GM12878 (cell line): ENCODE data around the gene PKHD1. TPM values are rescaled to one million over a fixed set of nuclear protein-coding genes. Genes with fewer than 3 reads are reported as not detected.

Source experiments
- ATAC-seq: fragments of 200-7000 bp; cut with Tn5 transposase; 3 replicates; pipeline ENCODE4 v1.9.1; 2020; ENCODE audit warnings: mild to moderate bottlenecking, moderate library complexity
- BruUV-seq: library from RNA; stranded (reverse); fragments of 400-500 nt; replicated peaks from 2 replicates; lab custom pipeline; 2021; lab: Mats Ljungman, UMichigan
- CTCF ChIA-PET: fragments of 300-600 bp; sonication (Branson Sonifier 250); formaldehyde crosslinking; extraction: SDS; loops from one replicate; lab custom pipeline; 2021; ENCODE audit warnings: inconsistent platforms; lab: Yijun Ruan, JAX
- POLR2A ChIA-PET: fragments of 350-600 bp; formaldehyde crosslinking; extraction: SDS; loops from one replicate; lab custom pipeline; 2021; ENCODE audit warnings: inconsistent platforms; lab: Charles Lee
- RAD21 ChIA-PET: fragments of 300-600 bp; sonication (Branson Sonifier 250); formaldehyde crosslinking; loops from one replicate; lab custom pipeline; 2023; ENCODE audit warnings: antibody characterized with exemption; ENCODE audit not compliant: unreplicated experiment; lab: Charles Lee
- SMC1A ChIA-PET: fragments of 300-600 bp; sonication (Branson Sonifier 250); formaldehyde crosslinking; loops from one replicate; lab custom pipeline; 2023; ENCODE audit not compliant: unreplicated experiment, uncharacterized antibody; lab: Charles Lee
- DNase-seq: peaks from one replicate; pipeline ENCODE4 v3.0.0-alpha.2; 2011; ENCODE audit warnings: low read depth, low spot score
- FAIRE-seq: peaks from 3 replicates; lab custom pipeline; 2011; peaks lifted over from hg19 to GRCh38; lab: Jason Lieb, UNC
- H2AFZ ChIP-seq: 2 replicates; pipeline ENCODE4 v1.6.0; 2011; ENCODE audit warnings: low read depth, low read length, control low read depth; ENCODE audit not compliant: control insufficient read depth
- H3K27ac ChIP-seq: 2 replicates; pipeline ENCODE4 v1.5.1; 2011; ENCODE audit warnings: control low read depth; ENCODE audit not compliant: control insufficient read depth, insufficient read depth
- H3K27me3 ChIP-seq, 2 experiments: replicated peaks in 1 of 2; 2 replicates each; pipeline versions ENCODE4 v1.6.0 to v1.6.1; 2011; ENCODE audit warnings: low read length in 1 of 2; ENCODE audit not compliant: control insufficient read depth in 2 of 2, insufficient read depth in 2 of 2
- H3K36me3 ChIP-seq, 2 experiments: 2 replicates each; pipeline ENCODE4 v1.5.1; 2011; ENCODE audit warnings: low read length in 1 of 2; ENCODE audit not compliant: control insufficient read depth in 2 of 2, insufficient read depth in 2 of 2
- H3K4me1 ChIP-seq: 2 replicates; pipeline ENCODE4 v1.6.1; 2011; ENCODE audit warnings: mild to moderate bottlenecking, low read length, moderate library complexity, mixed read lengths; ENCODE audit not compliant: control insufficient read depth, insufficient read depth
- H3K4me2 ChIP-seq: 2 replicates; pipeline ENCODE4 v1.6.0; 2011; ENCODE audit warnings: control low read depth; ENCODE audit not compliant: control insufficient read depth, insufficient read depth
- H3K4me3 ChIP-seq: fragments of 200-600 bp; sonication (generic); 2 replicates; pipeline ENCODE4 v1.5.1; 2016
- H3K79me2 ChIP-seq: 2 replicates; pipeline ENCODE4 v1.6.0; 2011; ENCODE audit warnings: low read length; ENCODE audit not compliant: control insufficient read depth, insufficient read depth
- H3K9ac ChIP-seq: 2 replicates; pipeline ENCODE4 v1.8.0; 2011; ENCODE audit warnings: low read length, control low read depth, mixed read lengths; ENCODE audit not compliant: control insufficient read depth, insufficient read depth
- H3K9me3 ChIP-seq: replicated peaks from 3 replicates; pipeline ENCODE4 v1.5.1; 2011; ENCODE audit warnings: mild to moderate bottlenecking, low read length; ENCODE audit not compliant: control insufficient read depth, insufficient read depth
- H4K20me1 ChIP-seq: 2 replicates; pipeline ENCODE4 v1.6.0; 2011; ENCODE audit not compliant: control insufficient read depth, insufficient read depth
- ATF2 ChIP-seq: IDR thresholded peaks from 2 replicates; pipeline ENCODE4 v1.6.1; 2012; ENCODE audit warnings: low read length, inconsistent platforms
- BCL11A ChIP-seq: IDR thresholded peaks from 2 replicates; pipeline ENCODE4 v1.6.1; 2011; ENCODE audit warnings: low read depth, low read length
- E2F8 ChIP-seq: fragments of 450-650 bp; IDR thresholded peaks from 2 replicates; pipeline ENCODE4 v1.6.1; 2018; ENCODE audit warnings: mild to moderate bottlenecking, low read depth, moderate library complexity; ENCODE audit not compliant: partially characterized antibody
- ETV6 ChIP-seq, 2 experiments: fragments of 450-650 bp in 1 of 2; IDR thresholded peaks in 1 of 2; conservative IDR thresholded peaks in 1 of 2; 2 replicates each; pipeline ENCODE4 v1.6.1; 2014; ENCODE audit warnings: antibody characterized with exemption in 1 of 2, borderline replicate concordance in 1 of 2, low read depth in 1 of 2, mild to moderate bottlenecking in 1 of 2, moderate library complexity in 1 of 2
- FOXM1 ChIP-seq: IDR thresholded peaks from 2 replicates; pipeline ENCODE4 v1.6.1; 2012; ENCODE audit warnings: low read depth, mild to moderate bottlenecking, inconsistent platforms, low read length, moderate library complexity
- HDAC2 ChIP-seq: fragments of 200-600 bp; sonication (generic); IDR thresholded peaks from 2 replicates; pipeline ENCODE4 v1.6.1; 2017
- HDAC6 ChIP-seq: fragments of 200-600 bp; sonication (generic); IDR thresholded peaks from one replicate; pipeline ENCODE4 v1.8.0; 2017; ENCODE audit warnings: antibody characterized with exemption; ENCODE audit not compliant: unreplicated experiment
- IRF4 ChIP-seq: IDR thresholded peaks from 2 replicates; pipeline ENCODE4 v1.6.1; 2011; ENCODE audit warnings: low read depth, low read length
- NBN ChIP-seq: fragments of 450-650 bp; IDR thresholded peaks from 2 replicates; pipeline ENCODE4 v1.6.1; 2016
- SMAD5 ChIP-seq: IDR thresholded peaks from 2 replicates; pipeline ENCODE4 v1.6.1; 2016; ENCODE audit warnings: antibody characterized with exemption, low read depth
- SMC3 ChIP-seq: IDR thresholded peaks from 2 replicates; pipeline ENCODE4 v1.6.1; 2011; ENCODE audit warnings: low read length, improper control_type of control experiment, borderline replicate concordance
- SREBF1 ChIP-seq: IDR thresholded peaks from 2 replicates; pipeline ENCODE4 v1.6.1; 2012; ENCODE audit warnings: mild to moderate bottlenecking, low read length
- USF1 ChIP-seq: IDR thresholded peaks from 2 replicates; pipeline ENCODE4 v1.6.1; 2011; ENCODE audit warnings: borderline replicate concordance, low read depth, mild to moderate bottlenecking, moderate library complexity, mixed read lengths, low read length; ENCODE audit not compliant: insufficient read depth; ENCODE audit errors: extremely low read length
- ZNF687 ChIP-seq: fragments of 450-650 bp; IDR thresholded peaks from 2 replicates; pipeline ENCODE4 v1.6.1; 2017; ENCODE audit warnings: mild to moderate bottlenecking, moderate library complexity
- ZZZ3 ChIP-seq: IDR thresholded peaks from 2 replicates; pipeline ENCODE4 v1.6.1; 2011; ENCODE audit warnings: low read depth; ENCODE audit not compliant: control insufficient read depth, insufficient read length
- in situ Hi-C: fragments of 300-500 bp; cut with MboI; formaldehyde crosslinking; loops from 9 replicates; pipeline ENCODE4 v1.14.3; 2018; ENCODE audit warnings: mixed read lengths
- intact Hi-C: fragments of 100-400 bp; cut with micrococcal nuclease; formaldehyde crosslinking; loops from one replicate; pipeline ENCODE4 v1.14.2; 2022; ENCODE audit not compliant: unreplicated experiment
- polyA plus RNA-seq, 11 experiments: library from polyadenylated mRNA; depleted of rRNA in 4 of 11; unstranded in 6 of 11; stranded (reverse) in 5 of 11; fragments of >200 nt; fragmentation: Nextera tagmentation in 4 of 11; fragmentation: Illumina TruSeq in 1 of 11; extraction: Ambion mirVana in 4 of 11; extraction: Trizol in 1 of 11; gene quantifications; 1 replicate in 1 of 11; 2 replicates in 10 of 11; pipeline versions ENCODE4 v1.2.1 to v1.2.3, GENCODE V29; 2011 to 2016; ENCODE audit warnings: inconsistent platforms in 2 of 11, missing spikeins in 2 of 11, low read depth in 1 of 11
- total RNA-seq, 4 experiments: library from RNA; depleted of rRNA in 3 of 4; stranded (reverse); fragments of >200 nt in 3 of 4; fragmentation: Illumina TruSeq in 1 of 4; extraction: Trizol in 1 of 4; gene quantifications; 2 replicates each; pipeline versions ENCODE4 v1.2.1 to v1.2.3, GENCODE V29; 2013 to 2021

PKHD1 gene
- total and polyA plus RNA-seq, 10 of the 15 experiments (the other 5 are each of a cell fraction or from before 2014, with no cell fraction given), result under 0.01 to 0.90 (median 0.02) TPM; not detected in 1

GRCh38 chr6:52041134-52041533, 46.3 kb downstream of the PKHD1 start:
- RAD21 ChIA-PET, result no interaction called here
- no peak overlapping the region for H3K9ac ChIP-seq

More at GRCh38 chr6:52041134-52041533, 46.3 kb downstream of the PKHD1 start:
- ChIA-PET SMC1A (interaction anchor here (0.8 kb wide), 1 partner anchor 12 kb away, joined by 3 read pairs; no protein-coding TSS in a partner anchor), POLR2A (no interaction called here)
- H3K9me3 ChIP-seq, result no peaks in the 10 kb centered on the region
- BruUV-seq, result no TSS peak
- no peaks in the 10 kb centered on the region for H3K36me3 ChIP-seq
- no peak for DNase-seq
- TF ChIP-seq IRF4 (no peak), HDAC6 (no peak), USF1 (no peak), SREBF1 (no peak), ETV6 (conservative IDR thresholded peaks at IDR 0.05 in 1 of 2, IDR thresholded peaks at IDR 0.05 in 1 of 2; ENCODE audit: borderline replicate concordance in 1 of 2, low read depth in 1 of 2) (no peak), NBN (no peak), SMAD5 (no peak), E2F8 (no peak), SMC3 (no peak), HDAC2 (no peak), BCL11A (no peak), FOXM1 (no peak), ZNF687 (no peak), ATF2 (no peak), ZZZ3 (no peak)
- TF ChIP-seq, all 136 proteins: peak for 0
- H2AFZ ChIP-seq, result no peak overlapping the region
- H3K4me1 ChIP-seq, result no peaks in the 10 kb centered on the region
- H3K4me2 ChIP-seq, result no peak overlapping the region
- no peak overlapping the region for H3K27ac ChIP-seq
- no peaks in the 10 kb centered on the region for H3K79me2 ChIP-seq
- CTCF ChIA-PET, result interaction anchor here (1.8 kb wide), 1 partner anchor 9 kb away, joined by 10 read pairs; no protein-coding TSS in a partner anchor
- in situ Hi-C loops, result no loop called here
- peaks cover 2 to 3% of the 10 kb centered on the region in 2 experiments; a peak in 1 of 4 replicates for H3K27me3 ChIP-seq
- no peak for ATAC-seq
- intact Hi-C loops, result no loop called here
- H3K4me3 ChIP-seq, result no peak overlapping the region
- H4K20me1 ChIP-seq, result no peaks in the 10 kb centered on the region
- FAIRE-seq, result no peak
